Skin epidermis (tissue), 12 donors: ENCODE data around the gene CIAO2A.
"Not testable (repeated sequence)": the region's sequence is repeated elsewhere in the genome, so short reads cannot be mapped to it uniquely, and the experiment has no call there.

ENCODE experiments used
- H3K27ac ChIP-seq, 21 experiments: fragments of 200-600 bp; sonication (generic) in 11 of 21; one replicate each; pipeline ENCODE4 v1.5.0; 2020; ENCODE audit warnings: mild to moderate bottlenecking in 3 of 21, inconsistent platforms in 2 of 21, moderate library complexity in 2 of 21
- H3K4me3 ChIP-seq, 7 experiments: fragments of 200-600 bp; sonication (generic) in 2 of 7; one replicate each; pipeline ENCODE4 v1.5.0; 2020; ENCODE audit warnings: inconsistent platforms in 2 of 7, mild to moderate bottlenecking in 2 of 7, moderate library complexity in 1 of 7

Gene CIAO2A

GRCh38 chr15:64089543-64090280, 3.9 kb downstream of the CIAO2A start:
- peak overlapping the region in 12 of 21 experiments; percentile 8 to 94 (median 52) for H3K27ac ChIP-seq

GRCh38 chr15:64082757-64083156, 10.9 kb downstream of the CIAO2A start:
- Histone ChIP-seq H3K4me3 (no peak overlapping the region), H3K27ac (no peak overlapping the region)

More at GRCh38 chr15:64089543-64090280, 3.9 kb downstream of the CIAO2A start:
- H3K4me3 ChIP-seq, result no peak overlapping the region

- H3K4me3 ChIP-seq, H3K27ac ChIP-seq: not testable (repeated sequence)
These were observed 20.1 kb downstream of the CIAO2A start for GRCh38 chr15:64073496-64073895.

GRCh38 chr15:64072812-64073211, 20.8 kb downstream of the CIAO2A start:
- Histone ChIP-seq H3K4me3 (no peak overlapping the region), H3K27ac (peak overlapping the region in 1 of 21 experiments; percentile 40)

GRCh38 chr15:64071931-64072765, 21.5 kb downstream of the CIAO2A start:
- no peak overlapping the region for H3K4me3 ChIP-seq

GRCh38 chr15:64070965-64071851, 22.4 kb downstream of the CIAO2A start:
- H3K4me3 ChIP-seq, result no peak overlapping the region
- peak overlapping the region in 18 of 21 experiments; percentile 8 to 78 (median 50) for H3K27ac ChIP-seq

More at GRCh38 chr15:64071931-64072765, 21.5 kb downstream of the CIAO2A start:
- H3K27ac ChIP-seq, result peak overlapping the region in 17 of 21 experiments; percentile 8 to 78 (median 52)

- Histone ChIP-seq H3K27ac (peak overlapping the region in 12 of 21 experiments; percentile 4 to 78 (median 44)), H3K4me3 (no peak overlapping the region)
These were observed 23.5 kb downstream of the CIAO2A start for GRCh38 chr15:64070106-64070505.

GRCh38 chr15:64068133-64068532, 25.5 kb downstream of the CIAO2A start:
- no peak overlapping the region for H3K27ac ChIP-seq
- no peak overlapping the region for H3K4me3 ChIP-seq

- Histone ChIP-seq H3K4me3 (no peak overlapping the region), H3K27ac (no peak overlapping the region)
These were observed 26.0 kb downstream of the CIAO2A start for GRCh38 chr15:64067564-64068030.

GRCh38 chr15:64066451-64066850, 27.2 kb downstream of the CIAO2A start:
- H3K27ac ChIP-seq, result no peak overlapping the region
- H3K4me3 ChIP-seq, result no peak overlapping the region

GRCh38 chr15:64060716-64061115, 32.9 kb downstream of the CIAO2A start:
- Histone ChIP-seq H3K27ac (no peak overlapping the region), H3K4me3 (no peak overlapping the region)

- not testable (repeated sequence) for H3K27ac ChIP-seq, H3K4me3 ChIP-seq
These were observed 34.5 kb downstream of the CIAO2A start for GRCh38 chr15:64059104-64059503.

GRCh38 chr15:64058279-64058678, 35.4 kb downstream of the CIAO2A start:
- Histone ChIP-seq H3K27ac (no peak overlapping the region), H3K4me3 (no peak overlapping the region)

- not testable (repeated sequence) for H3K27ac ChIP-seq, H3K4me3 ChIP-seq
These were observed 40.0 kb downstream of the CIAO2A start for GRCh38 chr15:64053674-64054073.

GRCh38 chr15:64052925-64053491, 40.6 kb downstream of the CIAO2A start:
- Histone ChIP-seq H3K27ac (no peak overlapping the region), H3K4me3 (no peak overlapping the region)

GRCh38 chr15:64051407-64052259, 42.0 kb downstream of the CIAO2A start:
- Histone ChIP-seq H3K27ac (no peak overlapping the region), H3K4me3 (no peak overlapping the region)

GRCh38 chr15:64051093-64051402, 42.6 kb downstream of the CIAO2A start:
- H3K4me3 ChIP-seq, result no peak overlapping the region
- no peak overlapping the region for H3K27ac ChIP-seq

- no peak overlapping the region for H3K27ac ChIP-seq
- no peak overlapping the region for H3K4me3 ChIP-seq
These were observed 43.2 kb downstream of the CIAO2A start for GRCh38 chr15:64050281-64051092.
